ENCODE results near the gene DZIP1L.
A peak's percentile ranks its signal among the peaks of the same experiment; 100 is the strongest.

DZIP1L gene

GRCh38 chr3:138078096-138078495 lies 37.3 kb downstream of the DZIP1L start:
- DNase-seq (ENCODE audit: extremely low spot score, insufficient read length, low read depth) (no peak), FAIRE-seq (no peak)

DNA sequence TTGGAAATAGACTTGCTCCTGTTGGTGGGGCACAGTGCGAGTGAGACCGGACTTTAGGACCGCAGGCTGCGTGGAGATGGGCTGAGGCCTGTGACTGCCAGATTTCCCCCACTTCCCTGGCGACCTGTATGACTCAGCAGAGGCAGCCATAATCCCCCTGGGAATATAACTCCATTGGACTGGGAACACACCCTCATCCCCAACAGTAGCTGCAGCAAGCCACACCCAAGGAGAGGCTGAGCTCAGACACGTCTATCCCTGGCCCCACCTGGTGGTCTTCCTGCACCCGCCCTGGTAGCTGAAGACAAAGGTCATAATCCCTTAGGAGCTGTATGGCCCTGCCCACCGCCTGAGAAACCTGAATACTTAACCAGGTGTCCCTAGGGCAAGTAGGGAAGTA lies 42.6 kb downstream of the DZIP1L start:
- FAIRE-seq: no peak
- no peak for DNase-seq (ENCODE audit: extremely low spot score, insufficient read length, low read depth)

GRCh38 chr3:138070006-138070405 lies 45.4 kb downstream of the DZIP1L start:
- DNase-seq (ENCODE audit: extremely low spot score, insufficient read length, low read depth) (no peak), FAIRE-seq (no peak)

DNA sequence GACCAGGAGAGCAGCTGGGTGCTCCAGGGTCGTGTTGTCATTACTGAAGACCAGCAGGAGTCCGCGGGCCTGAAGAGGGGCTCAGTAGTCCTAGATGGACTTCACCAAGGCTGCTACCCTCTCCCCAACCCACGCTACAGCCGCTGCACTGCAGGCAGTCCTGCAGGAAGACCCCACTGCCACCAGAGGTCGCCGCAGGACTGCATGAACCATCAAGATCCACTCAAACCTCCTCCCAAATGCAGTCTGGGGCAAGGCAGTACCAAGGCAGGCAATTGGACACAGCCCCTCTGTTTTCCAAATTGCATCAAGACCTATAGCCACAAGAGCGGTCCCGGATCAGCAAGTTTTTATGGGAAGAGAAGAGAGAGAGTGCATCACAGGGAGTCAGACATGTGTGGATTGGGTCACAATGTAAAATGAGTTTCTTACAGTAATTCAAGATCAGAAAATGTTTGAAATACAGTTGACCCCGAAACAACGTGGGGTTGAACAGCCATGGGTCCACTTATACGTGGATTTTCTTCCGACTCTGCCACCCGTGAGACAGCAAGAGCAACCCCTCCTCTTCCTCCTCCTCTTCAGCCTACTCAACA lies 46.7 kb downstream of the DZIP1L start:
- DNase-seq (ENCODE audit: extremely low spot score, insufficient read length, low read depth) (peak; percentile 62), FAIRE-seq (peak; percentile 91)

- FAIRE-seq (no peak), DNase-seq (ENCODE audit: extremely low spot score, insufficient read length, low read depth) (no peak)
Measured at GRCh38 chr3:138068046-138068445, 47.4 kb downstream of the DZIP1L start.

- DNase-seq (ENCODE audit: extremely low spot score, insufficient read length, low read depth) (no peak), FAIRE-seq (no peak)
Measured at GRCh38 chr3:138066972-138067371, 48.4 kb downstream of the DZIP1L start.

- peak; percentile 35 for DNase-seq (ENCODE audit: extremely low spot score, insufficient read length, low read depth)
- peak; percentile 87 for FAIRE-seq
Measured at GRCh38 chr3:138066383-138066782, 49.0 kb downstream of the DZIP1L start.

GRCh38 chr3:138065949-138066348 lies 49.5 kb downstream of the DZIP1L start:
- FAIRE-seq: no peak
- DNase-seq (ENCODE audit: extremely low spot score, insufficient read length, low read depth): no peak

DNA sequence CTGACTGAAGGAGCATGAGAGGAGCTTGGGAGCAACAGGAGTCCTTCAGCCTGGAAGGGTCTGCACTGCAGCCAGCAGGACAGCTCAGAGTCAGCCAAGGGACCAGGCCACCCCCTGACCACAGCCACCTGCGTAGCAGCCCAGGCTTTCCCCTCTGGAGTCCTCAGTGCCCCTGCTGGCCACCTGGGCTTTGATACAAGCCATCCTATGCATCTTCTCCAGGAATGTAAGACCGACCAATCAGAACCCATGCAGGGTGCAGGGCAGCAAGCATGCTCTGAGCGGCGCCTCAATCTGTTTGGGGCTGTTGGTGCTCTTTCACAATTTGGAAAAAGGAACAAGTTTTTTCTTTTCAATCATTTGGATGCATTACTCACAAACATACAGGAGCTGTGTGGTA lies 52.0 kb downstream of the DZIP1L start:
- DNase-seq (ENCODE audit: extremely low spot score, insufficient read length, low read depth) (no peak), FAIRE-seq (no peak)

GRCh38 chr3:138062626-138063025 lies 52.8 kb downstream of the DZIP1L start:
- DNase-seq (ENCODE audit: extremely low spot score, insufficient read length, low read depth): no peak
- FAIRE-seq: no peak

- DNase-seq (ENCODE audit: extremely low spot score, insufficient read length, low read depth): no peak
- FAIRE-seq: no peak
Measured at GRCh38 chr3:138062037-138062436, 53.4 kb downstream of the DZIP1L start.

- peak; percentile 60 for FAIRE-seq
- DNase-seq (ENCODE audit: extremely low spot score, insufficient read length, low read depth): no peak
Measured at GRCh38 chr3:138060792-138061191, 54.6 kb downstream of the DZIP1L start.

GRCh38 chr3:138059261-138059660 lies 56.1 kb downstream of the DZIP1L start:
- DNase-seq (ENCODE audit: extremely low spot score, insufficient read length, low read depth) (no peak), FAIRE-seq (no peak)

- no peak for DNase-seq (ENCODE audit: extremely low spot score, insufficient read length, low read depth)
- no peak for FAIRE-seq
Measured at GRCh38 chr3:138057384-138057783, 58.0 kb downstream of the DZIP1L start.

GRCh38 chr3:138054057-138054456 lies 61.4 kb downstream of the DZIP1L start:
- FAIRE-seq: no peak
- no peak for DNase-seq (ENCODE audit: extremely low spot score, insufficient read length, low read depth)

GRCh38 chr3:138051947-138052802 lies 63.2 kb downstream of the DZIP1L start:
- FAIRE-seq (peak; percentile 84), DNase-seq (ENCODE audit: extremely low spot score, insufficient read length, low read depth) (no peak)

DNA sequence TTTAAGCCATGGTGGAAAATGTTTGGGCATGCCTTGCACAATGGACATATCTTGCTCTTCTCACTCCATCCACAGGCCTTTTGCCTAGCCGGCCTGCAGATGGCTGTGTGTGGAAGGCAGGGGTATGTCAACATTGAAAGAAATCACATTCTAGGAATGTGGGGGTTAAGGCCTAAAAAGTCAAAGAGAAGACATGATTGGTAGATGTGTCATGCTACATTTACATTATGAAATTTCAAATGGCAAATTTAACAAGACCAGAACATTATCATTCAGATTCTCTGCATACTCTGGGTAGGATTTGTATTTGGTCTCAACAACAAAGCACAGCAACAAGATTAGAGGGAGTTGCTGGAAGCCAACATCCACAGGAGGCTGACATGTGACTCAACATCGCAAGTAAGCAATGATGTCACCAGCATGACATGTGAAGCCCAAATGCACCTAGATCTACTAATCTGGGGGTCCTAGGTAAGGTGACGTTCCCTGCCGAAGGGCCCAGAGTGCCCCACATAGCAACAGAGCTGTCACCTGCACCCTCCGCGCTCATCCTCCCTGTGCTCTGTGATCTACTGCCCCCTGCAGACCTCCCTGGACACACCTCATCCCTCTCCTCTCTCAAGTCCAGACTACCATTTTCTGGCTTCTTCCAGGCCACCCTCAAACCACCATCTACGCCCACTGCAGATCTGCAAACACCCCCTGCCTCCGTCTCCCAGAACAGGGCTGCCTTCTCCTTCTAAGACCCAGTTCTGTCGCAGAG lies 66.1 kb downstream of the DZIP1L start:
- DNase-seq (ENCODE audit: extremely low spot score, insufficient read length, low read depth) (no peak), FAIRE-seq (peak; percentile 49)

GRCh38 chr3:138047596-138048158 lies 67.7 kb downstream of the DZIP1L start:
- DNase-seq (ENCODE audit: extremely low spot score, insufficient read length, low read depth) (no peak), FAIRE-seq (no peak)

GRCh38 chr3:138046955-138047354 lies 68.5 kb downstream of the DZIP1L start:
- FAIRE-seq (no peak), DNase-seq (ENCODE audit: extremely low spot score, insufficient read length, low read depth) (no peak)

- no peak for FAIRE-seq
- DNase-seq (ENCODE audit: extremely low spot score, insufficient read length, low read depth): no peak
Measured at GRCh38 chr3:138046085-138046484, 69.3 kb downstream of the DZIP1L start.
